Neuron (in vitro differentiated cells): ENCODE data around the gene CCHCR1.
"Not testable (repeated sequence)": the region's sequence is repeated elsewhere in the genome, so short reads cannot be mapped to it uniquely, and the experiment has no call there.

ENCODE experiments used
- H2AFZ ChIP-seq: one replicate; pipeline ENCODE4 v1.6.1; 2013; ENCODE audit warnings: low read depth, mild to moderate bottlenecking, inconsistent platforms, low read length, moderate library complexity
- H3K27me3 ChIP-seq: one replicate; pipeline ENCODE4 v1.6.1; 2013; ENCODE audit warnings: low read length; ENCODE audit not compliant: insufficient read depth
- H3K36me3 ChIP-seq: one replicate; pipeline ENCODE4 v1.6.1; 2013; ENCODE audit warnings: low read length; ENCODE audit not compliant: insufficient read depth
- H3K4me1 ChIP-seq: one replicate; pipeline ENCODE4 v1.6.1; 2013; ENCODE audit warnings: low read length; ENCODE audit not compliant: insufficient read depth
- H3K4me3 ChIP-seq: 2 replicates; pipeline ENCODE4 v1.5.1; 2013; ENCODE audit warnings: mild to moderate bottlenecking, low read length, moderate library complexity
- H3K9me3 ChIP-seq: one replicate; pipeline ENCODE4 v1.6.1; 2013; ENCODE audit warnings: low read length

Gene CCHCR1, protein sequence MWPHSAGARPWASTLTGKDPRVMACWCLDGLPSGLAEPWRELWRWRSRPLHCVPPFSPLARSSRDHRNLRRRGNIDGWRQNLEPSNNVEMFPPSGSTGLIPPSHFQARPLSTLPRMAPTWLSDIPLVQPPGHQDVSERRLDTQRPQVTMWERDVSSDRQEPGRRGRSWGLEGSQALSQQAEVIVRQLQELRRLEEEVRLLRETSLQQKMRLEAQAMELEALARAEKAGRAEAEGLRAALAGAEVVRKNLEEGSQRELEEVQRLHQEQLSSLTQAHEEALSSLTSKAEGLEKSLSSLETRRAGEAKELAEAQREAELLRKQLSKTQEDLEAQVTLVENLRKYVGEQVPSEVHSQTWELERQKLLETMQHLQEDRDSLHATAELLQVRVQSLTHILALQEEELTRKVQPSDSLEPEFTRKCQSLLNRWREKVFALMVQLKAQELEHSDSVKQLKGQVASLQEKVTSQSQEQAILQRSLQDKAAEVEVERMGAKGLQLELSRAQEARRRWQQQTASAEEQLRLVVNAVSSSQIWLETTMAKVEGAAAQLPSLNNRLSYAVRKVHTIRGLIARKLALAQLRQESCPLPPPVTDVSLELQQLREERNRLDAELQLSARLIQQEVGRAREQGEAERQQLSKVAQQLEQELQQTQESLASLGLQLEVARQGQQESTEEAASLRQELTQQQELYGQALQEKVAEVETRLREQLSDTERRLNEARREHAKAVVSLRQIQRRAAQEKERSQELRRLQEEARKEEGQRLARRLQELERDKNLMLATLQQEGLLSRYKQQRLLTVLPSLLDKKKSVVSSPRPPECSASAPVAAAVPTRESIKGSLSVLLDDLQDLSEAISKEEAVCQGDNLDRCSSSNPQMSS

GRCh38 chr6:31157513-31158139, at the start of gene CCHCR1:
Gene CCHCR1, minus strand, starts transcription at chr6:31157802. Its CDS starts 202 bp downstream, at chr6:31157600.
- H2AFZ ChIP-seq: peak within 1 kb of the TSS; percentile 84
- peaks cover 19% of the 10 kb centered on the region for H3K4me1 ChIP-seq
- H3K27me3 ChIP-seq: no peaks in the 10 kb centered on the region
- H3K9me3 ChIP-seq: no peaks in the 10 kb centered on the region
- H3K36me3 ChIP-seq: peaks cover 13% of the 10 kb centered on the region
- peak within 1 kb of the TSS; percentile 72 for H3K4me3 ChIP-seq

GRCh38 chr6:31205638-31206037, 48.0 kb upstream of the CCHCR1 start:
- Histone ChIP-seq H3K4me1 (peaks cover 30% of the 10 kb centered on the region), H2AFZ (no peak overlapping the region), H3K4me3 (no peak overlapping the region), H3K36me3 (no peaks in the 10 kb centered on the region), H3K9me3 (no peaks in the 10 kb centered on the region), H3K27me3 (no peaks in the 10 kb centered on the region)

- no peak overlapping the region for H3K4me3 ChIP-seq
- no peaks in the 10 kb centered on the region for H3K9me3 ChIP-seq
- no peaks in the 10 kb centered on the region for H3K27me3 ChIP-seq
- peaks cover 28% of the 10 kb centered on the region for H3K4me1 ChIP-seq
- no peak overlapping the region for H2AFZ ChIP-seq
- H3K36me3 ChIP-seq: no peaks in the 10 kb centered on the region
These were observed 47.1 kb upstream of the CCHCR1 start for GRCh38 chr6:31204751-31205145.

GRCh38 chr6:31203345-31203979, 45.9 kb upstream of the CCHCR1 start:
- no peak overlapping the region for H2AFZ ChIP-seq
- no peaks in the 10 kb centered on the region for H3K9me3 ChIP-seq
- no peaks in the 10 kb centered on the region for H3K36me3 ChIP-seq
- no peaks in the 10 kb centered on the region for H3K27me3 ChIP-seq
- H3K4me3 ChIP-seq: no peak overlapping the region
- H3K4me1 ChIP-seq: peaks cover 25% of the 10 kb centered on the region

GRCh38 chr6:31202259-31203166, 44.9 kb upstream of the CCHCR1 start:
- H3K36me3 ChIP-seq: no peaks in the 10 kb centered on the region
- no peak overlapping the region for H2AFZ ChIP-seq
- H3K9me3 ChIP-seq: no peaks in the 10 kb centered on the region
- H3K4me3 ChIP-seq: no peak overlapping the region
- H3K27me3 ChIP-seq: no peaks in the 10 kb centered on the region
- peaks cover 17% of the 10 kb centered on the region for H3K4me1 ChIP-seq

DNA sequence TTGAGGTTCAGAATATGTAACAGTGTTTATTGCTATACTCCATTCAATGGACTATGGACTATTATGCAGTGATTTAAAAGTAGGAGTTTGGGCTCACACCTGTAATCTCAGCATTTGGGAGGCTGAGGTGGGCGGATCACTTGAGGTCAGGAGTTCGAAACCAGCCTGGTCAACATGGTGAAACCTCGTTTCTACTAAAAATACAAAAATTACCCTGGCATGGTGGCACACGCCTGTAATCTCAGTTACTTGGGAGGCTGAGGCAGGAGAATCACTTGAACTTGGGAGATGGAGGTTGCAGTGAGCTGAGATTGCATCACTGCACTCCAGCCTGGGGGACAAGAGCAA, 41.5 kb upstream of the CCHCR1 start:
- H3K4me3 ChIP-seq: not testable (repeated sequence)

DNA sequence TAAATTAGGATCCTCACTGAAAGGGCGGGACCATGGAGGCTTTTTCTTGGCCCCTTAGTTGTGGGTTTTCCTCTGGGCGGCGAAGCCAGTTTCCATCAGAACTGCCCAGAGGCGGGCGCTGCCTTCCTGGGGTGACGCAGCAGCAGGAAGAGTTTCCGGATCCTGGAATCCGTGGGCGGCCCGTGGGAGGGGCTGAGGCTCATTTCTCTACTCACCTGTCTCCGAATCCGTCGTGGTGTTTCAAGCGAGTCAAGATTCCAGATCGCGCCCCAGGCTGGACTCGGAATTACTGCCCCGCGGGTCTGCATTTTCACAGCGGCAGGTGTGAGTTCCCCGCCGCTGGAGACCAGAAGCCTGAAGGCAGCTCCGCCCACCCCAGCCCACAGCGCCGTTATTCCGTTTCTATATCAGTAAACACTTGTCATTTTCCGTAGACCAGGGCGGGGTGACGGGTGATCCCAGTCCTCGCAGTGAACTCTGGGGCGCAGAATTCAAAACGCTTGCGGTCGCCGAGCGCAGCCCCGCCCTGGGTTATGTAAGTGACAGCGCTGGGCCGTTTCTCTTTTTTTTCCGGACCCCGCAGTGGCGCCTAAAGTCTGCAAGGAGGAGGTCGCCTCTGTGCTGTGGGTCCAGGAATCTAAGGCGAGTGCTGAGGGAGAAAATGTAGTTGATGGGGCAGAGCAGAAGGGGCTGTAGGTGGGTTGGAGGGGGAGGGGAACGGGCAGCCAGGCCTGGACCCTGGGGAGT, 40.1 kb upstream of the CCHCR1 start:
- peaks cover 4% of the 10 kb centered on the region for H3K4me1 ChIP-seq
- H3K27me3 ChIP-seq: no peaks in the 10 kb centered on the region
- H2AFZ ChIP-seq: peak overlapping the region; percentile 74
- no peaks in the 10 kb centered on the region for H3K9me3 ChIP-seq
- no peaks in the 10 kb centered on the region for H3K36me3 ChIP-seq
- peak overlapping the region; percentile 69 for H3K4me3 ChIP-seq

More for the DNA sequence above, 41.5 kb upstream of the CCHCR1 start:
- not testable (repeated sequence) for H3K9me3 ChIP-seq, H2AFZ ChIP-seq, H3K36me3 ChIP-seq, H3K27me3 ChIP-seq
- peaks cover 16% of the 10 kb centered on the region for H3K4me1 ChIP-seq

DNA sequence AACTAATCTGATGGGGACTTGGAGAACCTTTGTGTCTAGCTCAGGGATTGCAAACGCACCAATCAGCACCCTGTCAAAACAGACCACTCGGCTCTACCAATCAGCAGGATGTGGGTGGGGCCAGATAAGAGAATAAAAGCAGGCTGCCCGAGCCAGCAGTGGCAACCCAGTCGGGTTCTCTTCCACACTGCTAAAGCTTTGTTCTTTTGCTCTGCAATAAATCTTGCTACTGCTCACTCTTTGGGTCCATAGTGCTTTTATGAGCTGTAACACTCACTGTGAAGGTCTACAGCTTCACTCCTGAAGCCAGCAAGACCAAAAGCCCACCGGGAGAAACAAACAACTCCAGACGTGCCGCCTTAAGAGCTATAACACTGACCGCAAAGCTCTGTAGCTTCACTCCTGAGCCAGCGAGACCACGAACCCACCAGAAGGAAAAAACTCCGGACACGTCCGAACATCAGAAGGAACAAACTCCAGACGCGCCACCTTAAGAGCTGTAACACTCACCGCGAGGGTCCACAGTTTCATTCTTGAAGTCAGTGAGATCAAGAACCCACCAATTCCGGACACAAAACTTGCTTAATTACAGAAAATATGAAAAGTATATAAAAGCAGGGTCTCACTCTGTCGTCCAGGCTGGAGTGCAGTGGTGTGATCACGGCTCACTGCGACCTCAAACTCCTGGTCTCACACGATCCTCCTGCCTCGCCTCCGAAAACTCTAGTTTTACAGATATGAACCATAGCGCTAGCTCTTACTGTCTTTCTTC, 38.8 kb upstream of the CCHCR1 start:
- H3K4me1 ChIP-seq, H3K27me3 ChIP-seq, H3K9me3 ChIP-seq, H3K36me3 ChIP-seq, H2AFZ ChIP-seq: not testable (repeated sequence)
- H3K4me3 ChIP-seq: peak overlapping the region; percentile 69

DNA sequence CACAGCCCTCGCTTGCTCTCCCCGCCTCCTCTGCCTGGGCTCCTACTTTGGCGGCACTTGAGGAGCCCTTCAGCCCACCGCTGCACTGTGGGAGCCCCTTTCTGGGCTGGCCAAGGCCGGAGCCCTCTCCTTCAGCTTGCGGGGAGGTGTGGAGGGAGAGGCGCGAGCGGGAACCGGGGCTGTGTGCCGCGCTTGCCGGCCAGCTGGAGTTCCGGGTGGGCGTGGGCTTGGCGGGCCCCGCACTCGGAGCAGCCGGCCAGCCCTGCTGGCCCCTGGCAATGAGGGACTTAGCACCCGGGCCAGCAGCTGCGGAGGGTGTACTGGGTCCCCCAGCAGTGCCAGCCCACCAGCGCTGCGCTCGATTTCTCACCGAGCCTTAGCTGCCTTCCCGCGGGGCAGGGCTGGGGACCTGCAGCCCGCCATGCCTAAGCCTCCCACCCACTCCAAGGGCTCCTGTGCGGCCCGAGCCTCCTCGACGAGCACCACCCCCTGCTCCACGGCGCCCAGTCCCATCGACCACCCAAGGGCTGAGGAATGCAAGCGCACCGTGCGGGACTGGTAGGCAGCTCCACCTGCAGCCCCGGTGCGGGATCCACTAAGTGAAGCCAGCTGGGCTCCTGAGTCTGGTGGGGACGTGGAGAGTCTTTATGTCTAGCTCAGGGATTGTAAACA, 37.8 kb upstream of the CCHCR1 start:
- H3K4me1 ChIP-seq, H2AFZ ChIP-seq, H3K4me3 ChIP-seq, H3K9me3 ChIP-seq, H3K27me3 ChIP-seq, H3K36me3 ChIP-seq: not testable (repeated sequence)

GRCh38 chr6:31194061-31194834, 36.6 kb upstream of the CCHCR1 start:
- Histone ChIP-seq H3K9me3 (no peaks in the 10 kb centered on the region), H2AFZ (no peak overlapping the region), H3K36me3 (no peaks in the 10 kb centered on the region), H3K4me1 (no peaks in the 10 kb centered on the region), H3K27me3 (no peaks in the 10 kb centered on the region), H3K4me3 (no peak overlapping the region)
